WTC11 (cell line): Measurements from ENCODE around the gene P3H3. TPM values are rescaled to one million over a fixed set of nuclear protein-coding genes. Genes with fewer than 3 reads are reported as not detected.

ENCODE experiments used
- ATAC-seq: fragments of 200-7000 bp; cut with Tn5 transposase; 2 replicates; pipeline ENCODE4 v1.10.0; 2021; ENCODE audit warnings: mild to moderate bottlenecking, moderate library complexity
- CTCF ChIA-PET: fragments of 300-600 bp; sonication (Branson Sonifier 250); formaldehyde crosslinking; loops from one replicate; lab custom pipeline; 2021; ENCODE audit warnings: antibody characterized with exemption; lab: Charles Lee
- POLR2A ChIA-PET: fragments of 350-600 bp; sonication (Branson Sonifier 250); formaldehyde crosslinking; loops from one replicate; lab custom pipeline; 2021; ENCODE audit warnings: antibody characterized with exemption; lab: Charles Lee
- DNase-seq: peaks from one replicate; pipeline ENCODE4 v3.0.0; 2021; ENCODE audit warnings: low spot score
- H3K27ac Mint-ChIP-seq: 2 replicates; pipeline ENCODE4 v1.8.0; 2021; ENCODE audit warnings: mixed read lengths
- H3K27me3 Mint-ChIP-seq: 2 replicates; pipeline ENCODE4 v1.8.0; 2021; ENCODE audit warnings: low read depth, mild to moderate bottlenecking, moderate library complexity, mixed read lengths
- H3K36me3 Mint-ChIP-seq: 2 replicates; pipeline ENCODE4 v1.8.0; 2021; ENCODE audit warnings: mixed read lengths
- H3K4me1 Mint-ChIP-seq: 2 replicates; pipeline ENCODE4 v1.8.0; 2022; ENCODE audit warnings: mixed read lengths
- H3K4me3 Mint-ChIP-seq: 2 replicates; pipeline ENCODE4 v1.8.0; 2021; ENCODE audit warnings: mild to moderate bottlenecking, moderate library complexity, mixed read lengths
- H3K9me3 Mint-ChIP-seq: 2 replicates; pipeline ENCODE4 v1.8.0; 2021; ENCODE audit warnings: mixed read lengths
- ATF1 ChIP-seq: sonication (generic); formaldehyde crosslinking; IDR thresholded peaks from 2 replicates; pipeline ENCODE4 v1.8.1; 2023; ENCODE audit warnings: mild to moderate bottlenecking, moderate library complexity, missing genetic modification reagents
- CREM ChIP-seq: sonication (generic); formaldehyde crosslinking; IDR thresholded peaks from 2 replicates; pipeline ENCODE4 v1.8.1; 2022; ENCODE audit warnings: mild to moderate bottlenecking, missing genetic modification reagents, moderate library complexity
- ZNF263 ChIP-seq: sonication (generic); formaldehyde crosslinking; IDR thresholded peaks from 2 replicates; pipeline ENCODE4 v1.8.1; 2022; ENCODE audit warnings: low read depth, mild to moderate bottlenecking, moderate library complexity, missing genetic modification reagents
- ZNF423 ChIP-seq: fragments of 250-450 bp; sonication (Bioruptor Pico); IDR thresholded peaks from 2 replicates; pipeline ENCODE4 v2.1.2; 2022; ENCODE audit warnings: mild to moderate bottlenecking, moderate library complexity
- total RNA-seq: library from RNA; stranded (reverse); gene quantifications from 3 replicates; pipeline ENCODE4 v1.2.3, GENCODE V29; 2021
- TF ChIP-seq, protein P1 (sequence below): sonication (generic); formaldehyde crosslinking; IDR thresholded peaks from 2 replicates; pipeline ENCODE4 v1.8.1; 2023; ENCODE audit warnings: mild to moderate bottlenecking, missing genetic modification reagents
- TF ChIP-seq, protein P2 (sequence below): fragments of 250-450 bp; sonication (Bioruptor Pico); IDR thresholded peaks from 2 replicates; pipeline ENCODE4 v1.9.0; 2021; ENCODE audit warnings: mild to moderate bottlenecking
- TF ChIP-seq, protein P3 (sequence below): sonication (generic); formaldehyde crosslinking; IDR thresholded peaks from 2 replicates; pipeline ENCODE4 v1.8.1; 2022; ENCODE audit warnings: mild to moderate bottlenecking, moderate library complexity, missing genetic modification reagents
- TF ChIP-seq, protein P4 (sequence below): sonication (generic); formaldehyde crosslinking; IDR thresholded peaks from 2 replicates; pipeline ENCODE4 v1.8.0; 2022; ENCODE audit warnings: mild to moderate bottlenecking, missing genetic modification reagents
- TF ChIP-seq, protein P5 (sequence below): fragments of 250-450 bp; sonication (Bioruptor Pico); IDR thresholded peaks from 2 replicates; pipeline ENCODE4 v1.9.0; 2021; ENCODE audit warnings: mild to moderate bottlenecking, borderline replicate concordance
- TF ChIP-seq, protein P6 (sequence below): fragments of 250-450 bp; sonication (Bioruptor Pico); conservative IDR thresholded peaks from 2 replicates; pipeline ENCODE4 v1.9.0; 2021; ENCODE audit warnings: mild to moderate bottlenecking
- TF ChIP-seq, protein P7 (sequence below): sonication (generic); formaldehyde crosslinking; IDR thresholded peaks from 2 replicates; pipeline ENCODE4 v1.8.1; 2022; ENCODE audit warnings: low read depth, mild to moderate bottlenecking, moderate library complexity, missing genetic modification reagents, borderline replicate concordance
- TF ChIP-seq, protein P8 (sequence below): fragments of 200-600 bp; IDR thresholded peaks from 2 replicates; pipeline ENCODE4 v1.8.0; 2022; ENCODE audit warnings: antibody characterized with exemption
- TF ChIP-seq, protein P9 (sequence below): sonication (generic); formaldehyde crosslinking; IDR thresholded peaks from 2 replicates; pipeline ENCODE4 v1.8.0; 2023; ENCODE audit warnings: mild to moderate bottlenecking, missing genetic modification reagents

Gene P3H3
- total RNA-seq, 1 experiment from 2014 or later = 50.7 TPM

DNA sequence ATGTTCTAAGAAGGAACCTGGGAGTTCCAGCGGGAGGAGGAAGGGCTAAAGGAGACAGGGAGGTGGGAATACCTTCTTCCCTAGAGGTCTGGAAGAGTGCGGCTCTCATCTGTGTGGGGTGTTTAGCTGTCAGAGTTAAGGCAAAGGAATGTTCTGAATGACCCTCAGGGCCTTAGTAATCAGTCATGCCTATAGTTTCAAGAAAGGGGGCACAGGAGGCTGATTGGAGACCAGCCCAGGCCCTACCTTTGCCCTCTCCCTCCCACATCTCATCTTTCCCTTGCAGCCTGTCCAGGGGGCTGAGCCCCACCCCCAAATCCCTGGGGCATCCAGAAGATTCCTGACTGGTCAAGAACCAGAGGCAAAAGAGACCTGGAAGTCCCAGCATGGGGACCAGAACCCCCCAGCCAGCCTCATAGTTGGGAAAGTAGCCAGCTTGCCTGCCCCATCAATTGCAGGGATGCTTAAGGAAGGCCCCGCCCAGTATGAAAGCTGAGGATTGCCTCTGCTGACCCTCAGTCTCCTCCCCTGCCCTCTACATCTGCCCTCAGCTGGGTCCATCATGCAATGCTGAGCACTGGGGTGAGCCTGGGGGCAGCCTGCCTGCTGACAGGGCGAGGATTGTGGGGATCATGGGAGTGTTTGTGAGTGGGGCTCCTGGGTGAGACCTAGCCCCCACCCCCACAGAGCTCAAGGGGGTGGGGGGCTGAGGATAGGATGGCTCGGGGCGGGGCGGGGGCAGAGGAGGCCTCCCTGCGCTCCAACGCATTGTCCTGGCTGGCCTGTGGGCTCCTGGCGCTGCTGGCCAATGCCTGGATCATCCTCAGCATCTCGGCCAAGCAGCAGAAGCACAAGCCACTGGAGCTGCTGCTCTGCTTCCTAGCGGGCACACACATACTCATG is 4.8 kb upstream of the P3H3 start (continued):
- TF ChIP-seq, protein P1, sequence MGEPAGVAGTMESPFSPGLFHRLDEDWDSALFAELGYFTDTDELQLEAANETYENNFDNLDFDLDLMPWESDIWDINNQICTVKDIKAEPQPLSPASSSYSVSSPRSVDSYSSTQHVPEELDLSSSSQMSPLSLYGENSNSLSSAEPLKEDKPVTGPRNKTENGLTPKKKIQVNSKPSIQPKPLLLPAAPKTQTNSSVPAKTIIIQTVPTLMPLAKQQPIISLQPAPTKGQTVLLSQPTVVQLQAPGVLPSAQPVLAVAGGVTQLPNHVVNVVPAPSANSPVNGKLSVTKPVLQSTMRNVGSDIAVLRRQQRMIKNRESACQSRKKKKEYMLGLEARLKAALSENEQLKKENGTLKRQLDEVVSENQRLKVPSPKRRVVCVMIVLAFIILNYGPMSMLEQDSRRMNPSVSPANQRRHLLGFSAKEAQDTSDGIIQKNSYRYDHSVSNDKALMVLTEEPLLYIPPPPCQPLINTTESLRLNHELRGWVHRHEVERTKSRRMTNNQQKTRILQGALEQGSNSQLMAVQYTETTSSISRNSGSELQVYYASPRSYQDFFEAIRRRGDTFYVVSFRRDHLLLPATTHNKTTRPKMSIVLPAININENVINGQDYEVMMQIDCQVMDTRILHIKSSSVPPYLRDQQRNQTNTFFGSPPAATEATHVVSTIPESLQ (CRISPR knock-in tag) = no peak
- TF ChIP-seq, protein P2, sequence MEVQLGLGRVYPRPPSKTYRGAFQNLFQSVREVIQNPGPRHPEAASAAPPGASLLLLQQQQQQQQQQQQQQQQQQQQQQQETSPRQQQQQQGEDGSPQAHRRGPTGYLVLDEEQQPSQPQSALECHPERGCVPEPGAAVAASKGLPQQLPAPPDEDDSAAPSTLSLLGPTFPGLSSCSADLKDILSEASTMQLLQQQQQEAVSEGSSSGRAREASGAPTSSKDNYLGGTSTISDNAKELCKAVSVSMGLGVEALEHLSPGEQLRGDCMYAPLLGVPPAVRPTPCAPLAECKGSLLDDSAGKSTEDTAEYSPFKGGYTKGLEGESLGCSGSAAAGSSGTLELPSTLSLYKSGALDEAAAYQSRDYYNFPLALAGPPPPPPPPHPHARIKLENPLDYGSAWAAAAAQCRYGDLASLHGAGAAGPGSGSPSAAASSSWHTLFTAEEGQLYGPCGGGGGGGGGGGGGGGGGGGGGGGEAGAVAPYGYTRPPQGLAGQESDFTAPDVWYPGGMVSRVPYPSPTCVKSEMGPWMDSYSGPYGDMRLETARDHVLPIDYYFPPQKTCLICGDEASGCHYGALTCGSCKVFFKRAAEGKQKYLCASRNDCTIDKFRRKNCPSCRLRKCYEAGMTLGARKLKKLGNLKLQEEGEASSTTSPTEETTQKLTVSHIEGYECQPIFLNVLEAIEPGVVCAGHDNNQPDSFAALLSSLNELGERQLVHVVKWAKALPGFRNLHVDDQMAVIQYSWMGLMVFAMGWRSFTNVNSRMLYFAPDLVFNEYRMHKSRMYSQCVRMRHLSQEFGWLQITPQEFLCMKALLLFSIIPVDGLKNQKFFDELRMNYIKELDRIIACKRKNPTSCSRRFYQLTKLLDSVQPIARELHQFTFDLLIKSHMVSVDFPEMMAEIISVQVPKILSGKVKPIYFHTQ = no peak
- TF ChIP-seq, protein P3, sequence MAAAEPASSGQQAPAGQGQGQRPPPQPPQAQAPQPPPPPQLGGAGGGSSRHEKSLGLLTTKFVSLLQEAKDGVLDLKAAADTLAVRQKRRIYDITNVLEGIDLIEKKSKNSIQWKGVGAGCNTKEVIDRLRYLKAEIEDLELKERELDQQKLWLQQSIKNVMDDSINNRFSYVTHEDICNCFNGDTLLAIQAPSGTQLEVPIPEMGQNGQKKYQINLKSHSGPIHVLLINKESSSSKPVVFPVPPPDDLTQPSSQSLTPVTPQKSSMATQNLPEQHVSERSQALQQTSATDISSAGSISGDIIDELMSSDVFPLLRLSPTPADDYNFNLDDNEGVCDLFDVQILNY (CRISPR knock-in tag) = no peak
- TF ChIP-seq, protein P4, sequence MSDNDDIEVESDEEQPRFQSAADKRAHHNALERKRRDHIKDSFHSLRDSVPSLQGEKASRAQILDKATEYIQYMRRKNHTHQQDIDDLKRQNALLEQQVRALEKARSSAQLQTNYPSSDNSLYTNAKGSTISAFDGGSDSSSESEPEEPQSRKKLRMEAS (CRISPR knock-in tag) = no peak
- no peak for TF ChIP-seq ZNF423 (CRISPR knock-in tag)
- no peak for TF ChIP-seq ATF1
- no peak for TF ChIP-seq CREM (CRISPR knock-in tag)
- TF ChIP-seq, protein P5, sequence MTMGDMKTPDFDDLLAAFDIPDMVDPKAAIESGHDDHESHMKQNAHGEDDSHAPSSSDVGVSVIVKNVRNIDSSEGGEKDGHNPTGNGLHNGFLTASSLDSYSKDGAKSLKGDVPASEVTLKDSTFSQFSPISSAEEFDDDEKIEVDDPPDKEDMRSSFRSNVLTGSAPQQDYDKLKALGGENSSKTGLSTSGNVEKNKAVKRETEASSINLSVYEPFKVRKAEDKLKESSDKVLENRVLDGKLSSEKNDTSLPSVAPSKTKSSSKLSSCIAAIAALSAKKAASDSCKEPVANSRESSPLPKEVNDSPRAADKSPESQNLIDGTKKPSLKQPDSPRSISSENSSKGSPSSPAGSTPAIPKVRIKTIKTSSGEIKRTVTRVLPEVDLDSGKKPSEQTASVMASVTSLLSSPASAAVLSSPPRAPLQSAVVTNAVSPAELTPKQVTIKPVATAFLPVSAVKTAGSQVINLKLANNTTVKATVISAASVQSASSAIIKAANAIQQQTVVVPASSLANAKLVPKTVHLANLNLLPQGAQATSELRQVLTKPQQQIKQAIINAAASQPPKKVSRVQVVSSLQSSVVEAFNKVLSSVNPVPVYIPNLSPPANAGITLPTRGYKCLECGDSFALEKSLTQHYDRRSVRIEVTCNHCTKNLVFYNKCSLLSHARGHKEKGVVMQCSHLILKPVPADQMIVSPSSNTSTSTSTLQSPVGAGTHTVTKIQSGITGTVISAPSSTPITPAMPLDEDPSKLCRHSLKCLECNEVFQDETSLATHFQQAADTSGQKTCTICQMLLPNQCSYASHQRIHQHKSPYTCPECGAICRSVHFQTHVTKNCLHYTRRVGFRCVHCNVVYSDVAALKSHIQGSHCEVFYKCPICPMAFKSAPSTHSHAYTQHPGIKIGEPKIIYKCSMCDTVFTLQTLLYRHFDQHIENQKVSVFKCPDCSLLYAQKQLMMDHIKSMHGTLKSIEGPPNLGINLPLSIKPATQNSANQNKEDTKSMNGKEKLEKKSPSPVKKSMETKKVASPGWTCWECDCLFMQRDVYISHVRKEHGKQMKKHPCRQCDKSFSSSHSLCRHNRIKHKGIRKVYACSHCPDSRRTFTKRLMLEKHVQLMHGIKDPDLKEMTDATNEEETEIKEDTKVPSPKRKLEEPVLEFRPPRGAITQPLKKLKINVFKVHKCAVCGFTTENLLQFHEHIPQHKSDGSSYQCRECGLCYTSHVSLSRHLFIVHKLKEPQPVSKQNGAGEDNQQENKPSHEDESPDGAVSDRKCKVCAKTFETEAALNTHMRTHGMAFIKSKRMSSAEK (CRISPR knock-in tag) = no peak
- TF ChIP-seq, all 79 proteins: peak for 0

DNA sequence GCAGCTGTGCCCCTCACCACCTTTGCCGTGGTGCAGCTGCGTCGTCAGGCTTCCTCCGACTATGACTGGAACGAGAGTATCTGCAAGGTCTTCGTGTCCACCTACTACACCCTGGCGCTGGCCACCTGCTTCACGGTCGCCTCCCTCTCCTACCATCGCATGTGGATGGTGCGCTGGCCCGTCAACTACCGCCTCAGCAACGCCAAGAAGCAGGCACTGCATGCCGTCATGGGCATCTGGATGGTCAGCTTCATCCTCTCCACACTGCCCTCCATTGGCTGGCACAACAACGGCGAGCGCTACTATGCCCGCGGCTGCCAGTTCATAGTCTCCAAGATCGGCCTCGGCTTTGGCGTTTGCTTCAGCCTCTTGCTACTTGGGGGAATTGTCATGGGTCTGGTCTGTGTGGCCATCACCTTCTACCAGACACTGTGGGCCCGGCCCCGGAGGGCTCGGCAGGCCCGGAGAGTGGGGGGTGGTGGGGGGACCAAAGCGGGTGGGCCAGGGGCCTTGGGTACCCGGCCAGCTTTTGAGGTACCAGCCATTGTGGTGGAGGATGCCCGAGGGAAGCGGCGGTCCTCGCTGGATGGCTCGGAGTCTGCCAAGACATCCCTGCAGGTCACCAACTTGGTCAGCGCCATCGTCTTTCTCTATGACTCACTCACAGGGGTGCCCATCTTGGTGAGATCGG is 4.0 kb upstream of the P3H3 start:
- ChIA-PET POLR2A (interaction anchor here (0.6 to 1.6 kb wide), 6 partner anchors 35 to 71 kb away, joined by 3 to 9 read pairs (median 4); partner anchors contain the start of genes CD4, MLF2 and PTMS), CTCF (interaction anchor here (0.8 to 8.9 kb wide), 19 partner anchors 8 to 204 kb away, joined by 3 to 112 read pairs (median 6); partner anchors contain the start of genes CDCA3, GNB3, LAG3 and MLF2)
- peaks cover 67% of the 10 kb centered on the region for H3K4me1 Mint-ChIP-seq
- DNase-seq = no peak
- H3K4me3 Mint-ChIP-seq = peak overlapping the region; percentile 78
- no peak overlapping the region for H3K27ac Mint-ChIP-seq
- no peaks in the 10 kb centered on the region for H3K9me3 Mint-ChIP-seq
- peaks cover 58% of the 10 kb centered on the region for H3K27me3 Mint-ChIP-seq
- peaks cover 5% of the 10 kb centered on the region; the same call in 1 of the 2 replicates for H3K36me3 Mint-ChIP-seq
- no peak for ATAC-seq
- TF ChIP-seq ZNF263 (CRISPR knock-in tag) = no peak
- TF ChIP-seq, protein P6, sequence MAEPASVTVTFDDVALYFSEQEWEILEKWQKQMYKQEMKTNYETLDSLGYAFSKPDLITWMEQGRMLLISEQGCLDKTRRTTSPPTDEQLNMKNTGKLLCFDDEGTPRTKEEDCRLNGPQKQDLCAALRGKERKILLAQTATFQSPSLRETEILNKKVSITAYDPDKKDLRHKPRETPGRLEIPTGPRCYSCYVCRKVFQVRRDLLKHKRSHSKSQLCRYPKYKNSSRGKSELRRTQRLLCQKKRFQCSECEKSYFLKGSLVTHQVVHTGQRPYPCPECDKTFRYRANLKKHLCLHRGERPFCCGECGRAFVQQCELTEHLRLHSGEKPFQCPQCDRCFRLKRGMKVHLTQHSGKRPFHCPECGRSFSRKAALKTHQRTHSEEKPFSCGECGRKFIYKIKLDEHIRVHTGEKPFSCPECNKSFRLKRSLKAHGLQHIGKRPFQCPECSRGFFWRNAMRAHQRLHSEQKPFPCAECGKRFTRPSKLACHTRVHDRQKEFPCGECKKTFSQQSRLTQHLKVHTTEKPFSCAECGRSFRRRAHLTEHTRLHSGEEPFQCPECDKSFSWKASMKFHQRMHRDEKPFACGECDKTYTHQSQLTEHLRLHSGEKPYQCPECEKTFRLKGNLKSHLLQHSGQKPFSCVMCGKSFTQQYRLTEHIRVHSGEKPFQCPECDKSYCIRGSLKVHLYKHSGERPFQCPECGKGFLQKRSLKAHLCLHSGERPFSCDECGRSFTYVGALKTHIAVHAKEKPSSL (CRISPR knock-in tag) = no peak
- TF ChIP-seq, protein P7, sequence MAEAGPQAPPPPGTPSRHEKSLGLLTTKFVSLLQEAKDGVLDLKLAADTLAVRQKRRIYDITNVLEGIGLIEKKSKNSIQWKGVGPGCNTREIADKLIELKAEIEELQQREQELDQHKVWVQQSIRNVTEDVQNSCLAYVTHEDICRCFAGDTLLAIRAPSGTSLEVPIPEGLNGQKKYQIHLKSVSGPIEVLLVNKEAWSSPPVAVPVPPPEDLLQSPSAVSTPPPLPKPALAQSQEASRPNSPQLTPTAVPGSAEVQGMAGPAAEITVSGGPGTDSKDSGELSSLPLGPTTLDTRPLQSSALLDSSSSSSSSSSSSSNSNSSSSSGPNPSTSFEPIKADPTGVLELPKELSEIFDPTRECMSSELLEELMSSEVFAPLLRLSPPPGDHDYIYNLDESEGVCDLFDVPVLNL = no peak
- TF ChIP-seq, protein P8, sequence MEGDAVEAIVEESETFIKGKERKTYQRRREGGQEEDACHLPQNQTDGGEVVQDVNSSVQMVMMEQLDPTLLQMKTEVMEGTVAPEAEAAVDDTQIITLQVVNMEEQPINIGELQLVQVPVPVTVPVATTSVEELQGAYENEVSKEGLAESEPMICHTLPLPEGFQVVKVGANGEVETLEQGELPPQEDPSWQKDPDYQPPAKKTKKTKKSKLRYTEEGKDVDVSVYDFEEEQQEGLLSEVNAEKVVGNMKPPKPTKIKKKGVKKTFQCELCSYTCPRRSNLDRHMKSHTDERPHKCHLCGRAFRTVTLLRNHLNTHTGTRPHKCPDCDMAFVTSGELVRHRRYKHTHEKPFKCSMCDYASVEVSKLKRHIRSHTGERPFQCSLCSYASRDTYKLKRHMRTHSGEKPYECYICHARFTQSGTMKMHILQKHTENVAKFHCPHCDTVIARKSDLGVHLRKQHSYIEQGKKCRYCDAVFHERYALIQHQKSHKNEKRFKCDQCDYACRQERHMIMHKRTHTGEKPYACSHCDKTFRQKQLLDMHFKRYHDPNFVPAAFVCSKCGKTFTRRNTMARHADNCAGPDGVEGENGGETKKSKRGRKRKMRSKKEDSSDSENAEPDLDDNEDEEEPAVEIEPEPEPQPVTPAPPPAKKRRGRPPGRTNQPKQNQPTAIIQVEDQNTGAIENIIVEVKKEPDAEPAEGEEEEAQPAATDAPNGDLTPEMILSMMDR = no peak
- TF ChIP-seq, protein P9, sequence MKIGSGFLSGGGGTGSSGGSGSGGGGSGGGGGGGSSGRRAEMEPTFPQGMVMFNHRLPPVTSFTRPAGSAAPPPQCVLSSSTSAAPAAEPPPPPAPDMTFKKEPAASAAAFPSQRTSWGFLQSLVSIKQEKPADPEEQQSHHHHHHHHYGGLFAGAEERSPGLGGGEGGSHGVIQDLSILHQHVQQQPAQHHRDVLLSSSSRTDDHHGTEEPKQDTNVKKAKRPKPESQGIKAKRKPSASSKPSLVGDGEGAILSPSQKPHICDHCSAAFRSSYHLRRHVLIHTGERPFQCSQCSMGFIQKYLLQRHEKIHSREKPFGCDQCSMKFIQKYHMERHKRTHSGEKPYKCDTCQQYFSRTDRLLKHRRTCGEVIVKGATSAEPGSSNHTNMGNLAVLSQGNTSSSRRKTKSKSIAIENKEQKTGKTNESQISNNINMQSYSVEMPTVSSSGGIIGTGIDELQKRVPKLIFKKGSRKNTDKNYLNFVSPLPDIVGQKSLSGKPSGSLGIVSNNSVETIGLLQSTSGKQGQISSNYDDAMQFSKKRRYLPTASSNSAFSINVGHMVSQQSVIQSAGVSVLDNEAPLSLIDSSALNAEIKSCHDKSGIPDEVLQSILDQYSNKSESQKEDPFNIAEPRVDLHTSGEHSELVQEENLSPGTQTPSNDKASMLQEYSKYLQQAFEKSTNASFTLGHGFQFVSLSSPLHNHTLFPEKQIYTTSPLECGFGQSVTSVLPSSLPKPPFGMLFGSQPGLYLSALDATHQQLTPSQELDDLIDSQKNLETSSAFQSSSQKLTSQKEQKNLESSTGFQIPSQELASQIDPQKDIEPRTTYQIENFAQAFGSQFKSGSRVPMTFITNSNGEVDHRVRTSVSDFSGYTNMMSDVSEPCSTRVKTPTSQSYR = no peak
